Amniotic epithelial cell (primary cell): ENCODE measurements around the gene ZNHIT6.
"Not testable (repeated sequence)": the region's sequence is repeated elsewhere in the genome, so short reads cannot be mapped to it uniquely, and the experiment has no call there.

Experiments used
- DNase-seq: peaks from one replicate; pipeline ENCODE4 v3.0.0-alpha.2; 2010; ENCODE audit warnings: low read depth

Gene ZNHIT6

DNA sequence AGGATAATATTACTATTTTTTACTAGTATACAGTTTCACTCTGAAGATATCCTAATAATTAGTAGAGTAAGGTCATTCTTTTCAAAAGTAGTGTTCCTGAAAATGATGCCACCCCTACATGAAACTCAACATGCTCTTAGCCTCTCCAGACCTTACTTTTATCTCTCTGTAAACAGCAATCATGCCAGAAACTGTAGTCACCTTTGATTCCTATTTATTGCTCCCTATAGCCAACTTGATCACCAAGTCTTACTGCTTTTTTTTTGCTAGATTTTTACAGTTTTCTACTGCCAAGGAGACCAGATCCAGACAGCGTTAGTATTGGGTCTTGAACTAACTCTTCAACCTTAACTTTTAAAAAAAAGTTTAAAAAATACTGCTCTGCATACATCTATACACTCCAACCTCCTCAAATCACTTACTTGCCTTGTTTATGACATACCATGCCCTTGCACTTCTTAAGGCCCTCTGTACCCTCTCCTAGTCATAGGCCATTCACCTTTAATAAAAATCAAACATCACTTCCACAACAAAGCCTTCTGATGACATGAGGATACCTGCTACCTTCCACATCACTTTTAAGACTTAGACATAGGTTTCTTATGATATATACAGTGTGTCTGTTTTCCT, 36.1 kb downstream of the ZNHIT6 start:
- no peak for DNase-seq

DNA sequence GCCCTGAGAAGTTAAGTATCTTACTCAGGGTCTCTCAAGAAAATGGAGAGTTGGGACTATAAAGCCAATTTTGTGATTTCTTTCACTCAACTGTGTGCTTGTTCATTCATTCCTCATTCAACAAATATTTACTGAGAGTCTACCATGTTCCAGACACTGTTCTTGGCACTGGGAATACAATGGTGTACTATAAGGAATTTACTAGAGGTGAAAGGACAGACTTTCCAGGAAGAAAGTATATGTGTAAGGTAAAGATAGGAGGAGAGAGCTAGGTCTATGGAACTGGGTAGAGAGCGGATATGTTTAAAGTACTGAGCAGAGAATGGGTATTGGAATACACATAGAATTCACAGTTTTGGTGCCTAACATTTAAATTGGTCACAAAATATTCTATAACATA, 42.3 kb downstream of the ZNHIT6 start:
- no peak for DNase-seq

DNA sequence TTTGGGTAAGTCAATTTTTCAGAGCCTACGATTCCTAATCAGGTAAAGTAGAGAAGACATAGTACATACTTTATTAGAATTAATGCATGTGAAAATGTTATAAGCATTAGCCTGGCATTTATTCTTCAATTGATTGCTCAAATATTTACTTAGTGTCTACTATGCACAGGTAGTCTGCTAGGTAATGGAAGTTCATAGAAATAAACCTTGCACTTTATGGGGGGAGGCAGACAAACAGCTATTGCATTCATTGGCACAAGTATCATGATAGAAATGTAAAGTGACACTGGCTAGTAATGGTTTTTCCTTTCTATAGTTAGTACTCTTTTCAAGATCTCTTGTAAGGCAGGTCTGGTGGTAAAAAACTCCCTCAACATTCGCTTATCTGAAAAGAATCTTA, 44.9 kb downstream of the ZNHIT6 start:
- DNase-seq: no peak

DNA sequence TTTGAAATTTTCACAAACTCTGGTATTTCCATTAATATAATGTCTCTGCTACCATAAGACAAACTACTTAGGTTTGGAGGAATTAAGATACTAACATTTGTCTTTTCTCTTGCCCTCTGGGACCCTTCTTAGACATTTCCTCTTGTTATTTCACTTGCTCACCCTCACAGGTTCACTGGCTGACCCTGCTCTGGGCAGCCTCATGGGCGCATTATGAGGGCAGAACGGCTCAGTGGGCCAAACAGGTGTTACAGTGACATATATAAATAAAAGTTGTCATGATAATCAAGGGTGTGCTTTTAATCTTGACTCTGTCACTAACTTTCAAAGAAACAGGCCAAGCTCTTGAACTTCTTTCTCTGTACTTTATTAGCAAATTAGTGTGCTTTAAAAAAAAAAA, 46.5 kb downstream of the ZNHIT6 start:
- no peak for DNase-seq

DNA sequence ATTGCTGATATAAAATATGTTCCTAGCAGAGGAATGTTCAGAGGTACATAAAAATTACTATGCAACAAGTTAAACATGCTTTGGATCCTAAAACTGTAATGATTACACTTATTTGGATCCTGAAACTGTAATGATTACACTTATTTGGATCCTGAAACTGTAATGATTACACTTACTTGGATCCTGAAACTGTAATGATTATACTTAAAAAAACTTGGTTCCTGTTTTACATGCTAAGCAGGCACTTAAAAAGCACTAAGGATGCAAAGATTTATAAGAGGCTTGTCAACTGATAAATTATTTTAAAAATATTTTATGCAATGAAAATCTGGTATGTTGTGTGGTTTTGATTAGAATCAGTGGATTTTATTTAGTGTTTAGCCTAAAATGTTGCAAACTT, 47.7 kb downstream of the ZNHIT6 start:
- no peak for DNase-seq

DNA sequence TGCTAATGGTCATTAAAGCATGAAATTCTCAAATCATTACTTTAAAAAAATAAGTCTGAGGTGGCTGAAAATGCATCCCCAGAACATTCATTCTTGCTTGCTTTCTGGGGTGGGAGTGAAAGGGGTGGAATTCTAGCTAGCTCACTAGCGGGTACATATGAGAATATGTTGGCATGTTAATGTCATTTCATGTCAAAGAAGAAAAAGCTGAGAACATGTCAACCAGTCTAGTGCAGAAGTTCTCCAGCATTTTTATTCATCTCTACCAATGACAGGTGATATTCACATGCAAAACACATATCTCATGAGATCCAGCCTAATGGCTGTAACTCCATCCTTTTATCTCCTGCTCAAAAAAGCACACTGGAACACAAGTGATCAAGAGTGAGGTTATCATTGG, 49.1 kb downstream of the ZNHIT6 start:
- DNase-seq: no peak

DNA sequence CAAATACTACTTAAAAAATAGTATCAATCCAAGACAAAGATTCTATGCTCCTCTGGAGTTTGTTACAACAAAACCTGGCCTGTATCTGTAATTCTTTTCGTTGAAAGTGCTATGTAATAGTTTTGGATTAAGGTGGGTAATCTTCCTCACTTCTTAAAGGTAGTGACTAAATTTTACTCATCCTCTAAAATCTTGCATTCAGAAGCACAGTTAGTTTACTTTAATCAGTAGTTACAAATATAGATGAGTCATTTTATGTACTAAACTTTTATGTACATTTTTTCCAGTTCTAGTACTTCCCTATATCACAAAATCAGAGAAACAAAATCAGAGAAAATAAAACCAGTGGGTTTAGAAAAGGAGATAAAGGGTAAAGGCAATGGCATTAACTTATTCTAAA, 51.3 kb downstream of the ZNHIT6 start:
- DNase-seq: no peak

DNA sequence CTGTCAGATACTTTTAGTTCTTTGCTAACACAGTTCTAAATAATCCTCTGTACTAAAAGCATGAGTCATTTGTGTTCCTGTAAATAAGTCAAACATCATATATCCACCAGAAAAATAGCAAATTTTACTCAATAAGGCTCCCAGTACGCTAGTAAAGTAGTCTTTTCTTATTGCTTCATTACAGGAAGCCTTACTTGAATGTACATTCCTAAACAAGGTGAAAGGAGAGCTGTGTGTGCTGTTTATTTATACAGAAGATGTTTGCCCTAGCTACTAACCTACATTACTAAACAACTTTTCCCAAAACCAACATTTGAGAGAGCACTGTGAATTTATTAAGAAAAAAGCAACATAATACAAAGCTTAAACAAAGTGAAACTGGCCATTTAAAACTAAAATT, 52.0 kb downstream of the ZNHIT6 start:
- peak; percentile 44 for DNase-seq

DNA sequence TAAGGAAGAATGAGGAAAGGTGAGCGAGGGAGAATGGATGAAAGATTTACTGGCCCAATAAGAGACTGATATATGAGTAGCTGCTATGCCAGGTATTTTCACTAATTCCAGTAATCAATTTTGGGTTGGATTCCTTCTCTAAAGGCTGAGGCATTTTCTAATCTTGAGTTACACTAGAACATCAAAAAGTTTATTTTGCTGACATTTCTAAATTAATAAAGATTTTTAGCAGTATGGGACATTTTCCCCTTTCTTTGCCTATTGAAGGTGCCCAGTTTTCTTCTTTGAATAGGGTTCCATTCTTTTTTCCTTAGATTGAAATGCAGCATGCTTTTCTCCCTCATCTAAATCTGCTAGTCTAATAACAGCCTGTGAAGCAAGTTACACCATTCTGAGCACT, 52.9 kb downstream of the ZNHIT6 start:
- DNase-seq: no peak

DNA sequence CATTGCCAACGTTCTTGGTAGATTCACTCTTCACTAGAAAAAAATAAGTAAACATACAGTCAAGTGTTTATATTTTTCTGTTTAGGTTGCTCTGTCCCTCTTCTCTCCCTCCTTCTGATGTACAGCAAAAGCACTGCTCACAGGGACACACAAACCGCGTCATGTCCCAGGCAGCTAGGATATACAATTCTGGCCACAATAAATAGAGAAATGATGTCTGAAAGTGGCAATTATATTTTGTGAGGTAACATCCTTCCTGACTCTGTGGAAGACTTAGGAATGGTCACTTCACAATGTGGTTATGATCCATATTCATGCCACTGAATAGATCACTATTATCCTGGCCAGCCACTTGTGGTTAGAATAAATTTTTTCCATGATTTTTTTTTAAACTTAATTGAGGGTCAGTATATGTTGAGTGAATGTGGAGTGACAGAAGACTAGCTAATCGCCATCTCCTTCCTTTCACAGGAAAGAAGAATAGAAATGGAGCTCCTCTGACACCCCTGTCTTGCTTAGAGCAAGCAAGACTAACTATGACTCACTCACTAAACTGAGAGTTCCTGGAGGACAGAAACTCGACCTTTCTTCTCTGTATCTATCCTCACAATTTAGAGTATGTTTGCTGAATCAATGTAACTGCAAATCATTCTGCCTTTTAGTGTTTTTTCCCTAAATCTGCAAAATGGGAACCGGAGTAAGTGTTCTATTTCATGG, 54.0 kb downstream of the ZNHIT6 start:
- DNase-seq: peak; percentile 31

DNA sequence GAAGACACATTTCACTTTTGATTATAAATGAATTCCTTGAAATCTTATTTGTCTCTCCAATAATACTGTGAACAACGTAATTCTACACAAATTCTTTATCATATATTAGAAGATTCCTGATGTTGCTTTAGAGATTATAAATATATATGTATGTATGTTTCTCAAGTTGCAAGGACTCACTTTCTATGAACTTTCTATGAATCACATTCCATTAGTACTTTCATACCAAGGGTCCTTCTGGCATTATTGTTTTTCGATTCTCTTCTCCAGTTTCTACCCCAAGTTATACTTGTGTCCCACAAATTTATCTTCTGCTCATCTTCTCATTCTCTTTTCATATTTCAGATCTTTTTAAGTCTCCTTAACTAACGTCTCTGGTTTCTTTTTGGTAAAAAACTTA, 55.9 kb downstream of the ZNHIT6 start:
- DNase-seq: no peak

DNA sequence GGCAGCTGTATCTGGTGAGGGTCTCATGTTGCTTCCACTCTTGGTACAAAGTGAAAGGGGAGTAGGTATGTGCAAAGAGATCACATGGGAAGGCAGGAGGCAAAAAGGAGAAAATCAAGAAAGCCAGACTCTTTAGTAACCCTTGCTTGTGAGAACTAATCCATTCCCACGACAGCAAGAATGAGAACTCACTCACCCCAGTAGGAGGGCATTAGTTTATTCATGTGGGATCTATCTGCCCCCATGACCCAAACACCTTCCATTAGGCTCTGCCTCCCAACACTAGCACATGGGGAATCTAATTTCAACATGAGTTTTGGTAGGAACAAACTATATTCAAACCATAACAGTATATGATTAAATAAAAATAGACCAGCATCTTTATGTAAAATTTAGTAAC, 57.6 kb downstream of the ZNHIT6 start:
- peak; percentile 3 for DNase-seq

DNA sequence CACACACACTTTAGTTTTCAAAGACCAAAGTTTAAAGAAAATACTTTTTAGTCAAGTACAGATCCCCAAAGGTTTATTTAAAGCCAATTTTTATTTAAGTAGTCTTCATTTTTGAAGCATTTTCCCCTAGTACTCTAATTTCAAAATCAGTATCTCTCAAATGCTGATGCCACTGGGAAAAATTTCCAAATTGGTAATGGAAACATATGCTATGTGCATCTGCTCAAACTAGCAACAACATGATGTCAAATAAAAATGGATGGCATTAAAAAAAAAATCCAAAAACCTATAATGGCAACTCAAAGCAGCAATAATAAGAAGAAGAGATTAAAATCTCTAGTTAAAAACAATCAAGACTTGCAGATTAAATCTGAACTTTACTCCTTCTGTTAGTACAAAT, 58.6 kb downstream of the ZNHIT6 start:
- DNase-seq: no peak

DNA sequence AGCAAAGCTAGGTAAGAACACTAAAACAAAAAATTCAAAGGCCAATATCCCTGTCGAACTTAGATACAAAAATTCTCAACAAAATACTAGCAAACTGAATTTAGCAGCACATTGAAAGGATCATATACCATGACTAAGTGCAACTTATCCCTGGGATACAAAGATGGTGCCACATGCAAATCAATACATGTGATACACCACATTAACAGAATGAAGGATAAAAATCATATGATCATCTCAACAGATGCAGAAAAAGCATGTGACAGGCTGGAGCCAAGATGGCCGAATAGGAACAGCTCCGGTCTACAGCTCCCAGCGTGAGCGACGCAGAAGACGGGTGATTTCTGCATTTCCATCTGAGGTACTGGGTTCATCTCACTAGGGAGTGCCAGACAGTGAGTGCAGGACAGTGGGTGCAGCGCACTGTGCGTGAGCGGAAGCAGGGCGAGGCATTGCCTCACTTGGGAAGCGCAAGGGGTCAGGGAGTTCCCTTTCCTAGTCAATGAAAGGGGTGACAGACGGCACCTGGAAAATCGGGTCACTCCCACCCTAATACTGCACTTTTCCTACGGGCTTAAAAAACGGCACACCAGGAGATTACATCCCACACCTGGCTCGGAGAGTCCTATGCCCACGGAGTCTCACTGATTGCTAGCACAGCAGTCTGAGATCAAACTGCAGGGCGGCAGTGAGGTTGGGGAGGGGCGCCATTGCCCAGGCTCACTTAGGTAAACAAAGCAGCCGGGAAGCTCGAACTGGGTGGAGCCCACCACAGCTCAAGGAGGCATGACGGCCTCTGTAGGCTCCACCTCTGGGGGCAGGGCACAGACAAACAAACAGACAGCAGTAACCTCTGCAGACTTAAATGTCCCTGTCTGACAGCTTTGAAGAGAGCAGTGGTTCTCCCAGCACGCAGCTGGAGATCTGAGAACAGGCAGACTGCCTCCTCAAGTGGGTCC, 66.4 kb downstream of the ZNHIT6 start:
- peak; percentile 8 for DNase-seq

DNA sequence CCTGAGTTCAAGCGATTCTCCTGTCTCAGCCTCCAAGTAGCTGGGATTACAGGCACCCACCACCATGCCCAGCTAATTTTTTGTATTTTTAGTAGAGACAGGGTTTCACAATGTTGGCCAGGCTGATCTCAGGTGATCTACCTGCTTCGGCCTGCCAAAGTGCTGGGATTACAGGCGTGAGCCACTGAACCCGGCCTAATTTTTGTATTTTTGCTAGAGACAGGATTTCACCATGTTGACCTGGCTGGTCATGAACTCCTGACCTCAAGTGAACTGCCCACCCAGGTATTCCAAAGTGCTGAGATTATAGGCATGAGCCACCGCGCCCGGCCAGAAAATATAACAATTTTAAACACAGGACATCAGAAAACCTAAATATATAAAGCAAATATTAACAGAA, 68.3 kb downstream of the ZNHIT6 start:
- DNase-seq: not testable (repeated sequence)

DNA sequence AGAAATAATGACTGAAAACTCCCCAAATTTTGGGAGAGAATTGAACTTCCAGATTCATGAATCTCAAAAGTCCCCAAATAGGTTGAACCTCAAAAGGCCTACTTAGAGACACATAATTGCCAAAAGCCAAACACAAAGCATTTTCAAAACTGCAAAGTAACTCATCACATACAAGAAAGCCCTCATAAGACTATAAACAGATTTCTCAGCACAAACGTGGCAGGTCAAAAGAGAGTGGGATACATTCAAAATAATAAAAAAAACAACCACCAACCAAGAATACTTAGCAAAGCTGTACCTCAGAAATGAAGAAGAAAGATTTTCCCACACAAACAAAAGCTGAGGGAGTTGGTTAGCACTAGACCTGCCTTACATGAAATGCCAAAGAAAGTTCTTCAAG, 69.8 kb downstream of the ZNHIT6 start:
- no peak for DNase-seq

DNA sequence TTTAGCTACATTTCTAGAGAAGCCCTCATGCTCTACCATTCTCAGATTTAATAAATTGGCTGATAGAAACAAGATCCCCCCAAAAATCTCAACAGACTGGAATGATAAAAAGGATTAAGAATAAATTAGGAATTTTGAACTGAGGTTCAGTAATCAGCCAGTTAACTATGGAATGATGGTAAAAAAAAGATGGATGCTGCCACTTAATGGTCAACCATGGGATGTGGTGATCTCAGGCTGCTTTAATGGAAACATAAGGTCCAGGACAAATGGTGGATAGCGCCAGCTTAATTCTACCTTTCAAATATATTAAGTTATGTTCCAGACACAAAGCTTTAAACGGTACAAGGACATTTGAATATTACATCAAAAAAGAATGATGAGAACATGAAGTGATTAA, 77.7 kb downstream of the ZNHIT6 start:
- DNase-seq: no peak

DNA sequence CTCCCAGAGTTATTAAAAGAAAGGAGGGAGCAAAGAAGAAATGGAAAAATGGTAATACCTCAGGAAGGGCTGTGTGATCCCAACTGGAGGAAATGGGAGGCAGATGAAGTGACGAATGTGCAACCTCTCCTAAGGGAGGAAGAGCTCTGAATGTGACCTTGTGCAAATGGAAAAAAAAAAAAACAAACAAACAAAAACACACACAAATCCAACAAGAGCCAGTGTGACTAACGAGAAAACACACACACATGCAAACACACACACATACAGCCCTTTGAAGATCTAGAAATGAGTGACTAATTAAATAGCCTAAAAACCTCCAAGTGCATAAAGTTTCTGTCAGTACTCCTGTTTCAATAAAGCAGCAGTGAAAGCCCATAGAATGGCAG, 78.7 kb downstream of the ZNHIT6 start:
- peak; percentile 30 for DNase-seq

DNA sequence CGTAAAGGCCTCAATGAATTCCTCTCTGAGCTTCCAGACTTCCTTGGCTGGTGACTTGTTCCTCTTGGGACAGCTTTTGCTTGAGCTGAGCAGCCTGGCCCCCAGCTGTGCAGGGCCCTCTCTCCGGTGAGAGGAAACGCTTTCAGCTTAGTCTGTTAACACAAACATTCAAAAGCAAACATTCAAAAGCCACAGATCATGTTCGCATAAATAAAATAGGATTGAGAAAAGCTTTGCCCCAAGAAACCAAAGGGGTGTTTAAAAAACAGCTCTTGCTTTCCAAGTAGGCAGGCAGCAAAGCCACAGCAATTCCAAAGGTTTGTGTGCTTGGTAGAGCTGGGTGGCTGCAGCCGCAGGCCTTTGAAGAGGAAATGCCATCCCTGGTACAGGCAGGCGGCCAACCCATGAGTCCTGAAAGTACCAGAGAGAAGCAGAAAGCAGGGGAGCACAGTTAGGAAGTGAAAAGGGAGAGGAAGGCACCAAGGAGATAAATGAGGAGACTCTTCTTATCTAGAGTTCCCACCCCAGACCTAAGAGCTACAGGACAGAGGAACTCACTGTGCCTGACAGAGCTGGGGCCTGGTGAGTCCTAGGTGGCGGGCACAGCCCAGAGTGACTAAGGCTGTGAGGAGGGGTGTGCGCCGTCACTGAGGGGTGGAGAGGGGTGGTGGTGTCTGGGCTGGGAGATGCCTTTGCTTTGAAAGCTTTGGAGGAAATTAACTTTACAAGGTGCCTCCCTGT, 79.3 kb downstream of the ZNHIT6 start:
- peak; percentile 86 for DNase-seq

DNA sequence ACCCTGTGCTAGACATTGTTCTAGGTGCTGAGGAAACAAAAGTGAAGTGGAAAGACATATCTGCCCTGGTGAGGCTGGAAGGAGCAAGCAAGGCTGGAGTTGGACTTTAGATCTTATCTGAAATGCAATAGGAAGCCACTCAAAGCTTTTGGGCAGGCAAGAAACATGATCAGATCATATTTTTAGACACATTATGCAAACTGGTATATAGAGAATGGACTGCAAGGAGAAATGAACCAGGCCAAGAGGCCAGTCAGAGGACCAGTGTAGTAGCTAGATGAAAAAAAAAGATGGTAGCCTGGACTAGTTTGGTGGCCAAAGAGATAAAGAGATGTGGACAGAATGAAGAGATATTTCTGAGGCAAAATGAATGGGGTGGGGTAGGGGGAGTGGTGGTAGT, 81.4 kb downstream of the ZNHIT6 start:
- no peak for DNase-seq

DNA sequence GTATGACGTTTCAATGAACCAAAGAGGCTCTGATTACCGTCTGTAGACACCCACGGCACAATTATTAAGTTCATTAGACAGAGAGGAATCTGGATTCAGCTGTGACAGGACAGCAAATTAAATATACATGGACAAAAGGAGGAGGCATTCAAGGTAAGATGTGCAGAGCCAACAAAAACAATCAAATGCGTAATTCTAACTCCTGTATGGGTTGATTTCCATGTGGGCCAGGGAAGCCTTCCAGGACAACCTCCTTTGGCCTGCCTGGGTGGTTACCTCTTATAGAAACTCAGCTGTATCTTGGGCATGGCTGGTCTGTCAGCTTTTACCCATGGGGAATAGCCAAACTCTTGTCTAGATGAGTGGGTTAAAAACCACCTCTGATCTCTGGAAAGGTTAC, 83.9 kb downstream of the ZNHIT6 start:
- no peak for DNase-seq

DNA sequence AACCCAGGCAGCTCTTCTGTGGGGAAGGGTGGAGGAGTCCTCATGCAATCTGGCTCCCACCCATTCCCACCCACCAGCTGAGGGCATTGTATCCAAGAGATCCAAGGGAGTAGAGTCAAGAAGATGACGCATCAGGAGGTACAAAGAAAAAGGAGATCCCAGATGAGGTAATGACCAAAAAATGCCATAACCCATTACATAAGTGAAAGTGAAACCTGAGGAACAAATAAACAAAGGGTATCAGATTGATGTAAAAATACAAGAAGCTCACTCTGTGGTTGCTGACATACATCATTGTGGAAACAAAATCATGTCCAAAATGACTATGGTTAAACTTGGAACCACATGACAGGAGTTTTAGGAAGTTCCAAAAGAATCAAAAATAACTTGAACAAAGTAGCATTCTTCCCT, 85.2 kb downstream of the ZNHIT6 start:
- DNase-seq: peak; percentile 74
